Keratinocyte (primary cell): Measurements from ENCODE around the gene PEX5L.

Source experiments
- CTCF ChIP-seq, 3 experiments: IDR thresholded peaks in 1 of 3; conservative IDR thresholded peaks in 1 of 3; optimal IDR thresholded peaks in 1 of 3; 2 replicates in 2 of 3; 3 replicates in 1 of 3; pipeline versions ENCODE3 to v1.5.1; 2011; ENCODE audit warnings: low read length in 3 of 3, mild to moderate bottlenecking in 3 of 3, moderate library complexity in 2 of 3, control low read depth in 1 of 3, inconsistent platforms in 1 of 3; ENCODE audit not compliant: insufficient read depth in 2 of 3; ENCODE audit errors: extremely low read depth in 1 of 3
- EZH2 ChIP-seq: IDR thresholded peaks from one replicate; pipeline ENCODE4 v1.6.1; 2012; ENCODE audit warnings: inconsistent platforms, mild to moderate bottlenecking, low read length, moderate library complexity

GRCh38 chr3:180059356-180059755, 22.6 kb upstream of the PEX5L start:
- no peak for TF ChIP-seq CTCF (optimal IDR thresholded peaks at IDR 0.05 in 1 of 3, IDR thresholded peaks at IDR 0.05 in 1 of 3, conservative IDR thresholded peaks at IDR 0.05 in 1 of 3; ENCODE audit: extremely low read depth in 1 of 3, insufficient read depth in 2 of 3, low read length in 3 of 3)
- TF ChIP-seq EZH2: no peak
